ENCODE data around the gene PNMA6A. TPM values are rescaled to one million over a fixed set of nuclear protein-coding genes. Genes with fewer than 3 reads are reported as not detected.

Gene PNMA6A
- total and polyA plus RNA-seq, 7 donors: 0.23 to 3.1 (median 0.81) TPM

DNA sequence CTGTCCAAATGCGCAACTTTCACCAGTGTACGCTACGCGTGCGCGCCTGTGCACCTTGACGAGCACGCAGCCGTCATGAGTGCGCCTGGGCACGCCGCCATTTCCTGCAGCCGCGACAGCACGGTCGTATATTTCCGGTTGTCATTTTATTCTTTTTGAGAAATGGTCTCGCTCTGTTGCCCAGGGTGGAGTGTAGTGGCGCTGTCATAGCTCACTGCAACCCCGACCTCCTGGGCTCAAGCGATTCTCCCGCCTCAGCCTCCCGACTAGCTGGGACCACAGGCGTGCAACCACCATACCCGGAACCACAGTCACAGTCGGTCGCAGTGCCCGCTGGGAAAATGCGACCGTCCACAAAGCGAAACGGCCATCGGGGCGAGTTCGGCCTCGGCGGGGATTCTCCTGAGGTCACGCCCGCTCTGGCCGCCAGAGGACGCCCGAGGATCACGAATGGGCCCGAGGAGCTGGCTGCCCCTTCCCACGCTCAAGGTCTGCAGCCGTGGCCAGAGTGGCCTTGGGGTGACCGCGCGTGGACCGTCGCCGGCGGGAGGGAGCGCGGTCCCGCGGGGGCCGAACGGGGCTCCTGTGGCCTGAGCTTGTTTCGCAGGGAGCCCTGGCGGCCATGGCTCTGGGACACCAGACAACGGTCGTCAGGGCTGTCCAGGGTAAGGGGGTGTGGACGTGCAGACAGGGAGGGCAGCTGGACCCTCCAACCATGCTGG is 39.7 kb upstream of the PNMA6A start:
- H3K36me3 ChIP-seq: no peaks in the 10 kb centered on the region
- H3K27me3 ChIP-seq: peaks cover 0 to 2% (median 0%) of the 10 kb centered on the region in 3 donors
- intact Hi-C loops (cut with DNase I): loop anchor here (2.0 kb wide), 2 partner anchors 90 to 474 kb away; no protein-coding TSS in a partner anchor
- no peak overlapping the region for H3K27ac ChIP-seq
- TF ChIP-seq, protein P1, sequence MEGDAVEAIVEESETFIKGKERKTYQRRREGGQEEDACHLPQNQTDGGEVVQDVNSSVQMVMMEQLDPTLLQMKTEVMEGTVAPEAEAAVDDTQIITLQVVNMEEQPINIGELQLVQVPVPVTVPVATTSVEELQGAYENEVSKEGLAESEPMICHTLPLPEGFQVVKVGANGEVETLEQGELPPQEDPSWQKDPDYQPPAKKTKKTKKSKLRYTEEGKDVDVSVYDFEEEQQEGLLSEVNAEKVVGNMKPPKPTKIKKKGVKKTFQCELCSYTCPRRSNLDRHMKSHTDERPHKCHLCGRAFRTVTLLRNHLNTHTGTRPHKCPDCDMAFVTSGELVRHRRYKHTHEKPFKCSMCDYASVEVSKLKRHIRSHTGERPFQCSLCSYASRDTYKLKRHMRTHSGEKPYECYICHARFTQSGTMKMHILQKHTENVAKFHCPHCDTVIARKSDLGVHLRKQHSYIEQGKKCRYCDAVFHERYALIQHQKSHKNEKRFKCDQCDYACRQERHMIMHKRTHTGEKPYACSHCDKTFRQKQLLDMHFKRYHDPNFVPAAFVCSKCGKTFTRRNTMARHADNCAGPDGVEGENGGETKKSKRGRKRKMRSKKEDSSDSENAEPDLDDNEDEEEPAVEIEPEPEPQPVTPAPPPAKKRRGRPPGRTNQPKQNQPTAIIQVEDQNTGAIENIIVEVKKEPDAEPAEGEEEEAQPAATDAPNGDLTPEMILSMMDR (IDR thresholded peaks at IDR 0.05): peak; percentile 77 to 83 (median 81)
- no peak for TF ChIP-seq POLR2A (IDR thresholded peaks at IDR 0.05)
- WGBS, 2 donors: 20 to 28% methylated on average over 64 of the region's 64 CpGs
- peak; percentile 84 for DNase-seq
- peaks cover 0 to 4% (median 0%) of the 10 kb centered on the region in 4 donors for H3K4me1 ChIP-seq
- H3K9me3 ChIP-seq: no peaks in the 10 kb centered on the region
- peak overlapping the region in 3 of 4 donors; percentile 30 to 40 (median 38) for H3K4me3 ChIP-seq

DNA sequence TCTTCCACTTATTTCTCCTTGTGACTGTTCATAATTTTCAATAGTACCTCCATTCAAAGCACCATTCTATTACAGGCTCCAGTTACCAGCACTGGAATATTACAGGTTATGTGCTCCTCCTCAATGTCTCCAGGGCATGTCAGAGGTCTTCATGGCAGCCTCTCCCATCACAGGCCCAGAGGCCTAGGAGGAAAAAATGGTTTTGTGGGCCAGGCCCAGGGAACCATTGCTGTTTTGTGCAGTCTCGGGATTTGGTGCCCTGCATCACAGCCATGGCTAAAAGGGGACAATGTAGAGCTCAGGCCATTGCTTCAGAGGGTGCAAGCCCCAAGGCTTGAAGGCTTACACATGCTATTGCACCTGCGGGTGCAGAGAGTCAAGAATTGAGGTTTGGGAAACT is 23.2 kb upstream of the PNMA6A start:
- Histone ChIP-seq H3K27me3 (no peaks in the 10 kb centered on the region), H3K27ac (no peak overlapping the region), H3K4me3 (no peak overlapping the region), H3K9me3 (peaks cover 0 to 4% (median 0%) of the 10 kb centered on the region in 4 donors), H3K36me3 (no peaks in the 10 kb centered on the region), H3K4me1 (no peaks in the 10 kb centered on the region)
- 90 to 93% methylated on average over 2 of the region's 2 CpGs for WGBS, 2 donors
- DNase-seq: no peak
- no peak for TF ChIP-seq POLR2A (IDR thresholded peaks at IDR 0.05)
- no peak for TF ChIP-seq EP300 (IDR thresholded peaks at IDR 0.05)
- TF ChIP-seq, protein P1 (IDR thresholded peaks at IDR 0.05): no peak
- TF ChIP-seq POLR2AphosphoS5 (IDR thresholded peaks at IDR 0.05): no peak
- intact Hi-C loops (cut with DNase I): no loop called here

DNA sequence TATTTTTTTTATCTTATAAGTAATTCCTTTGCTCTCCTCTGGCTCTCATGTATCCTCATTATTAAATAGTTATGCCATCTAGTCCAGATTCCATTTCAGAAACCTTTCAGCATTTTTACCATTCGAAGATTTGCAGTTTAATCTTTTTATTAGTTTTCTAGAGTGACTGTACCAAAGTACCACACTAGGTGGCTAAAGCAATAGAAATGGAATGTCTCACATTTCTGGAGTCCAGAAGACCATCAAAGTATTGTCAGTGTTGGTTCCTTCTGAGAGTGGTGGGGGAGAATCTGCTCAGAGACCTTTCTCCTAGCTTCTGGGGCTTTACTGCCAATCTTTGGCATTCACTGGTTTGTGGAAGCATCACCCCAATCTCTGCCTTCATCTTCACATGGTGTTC is 19.7 kb upstream of the PNMA6A start:
- H3K4me1 ChIP-seq: peaks cover 0 to 8% (median 6%) of the 10 kb centered on the region in 4 donors
- peaks cover 4 to 14% (median 12%) of the 10 kb centered on the region in 3 donors for H3K27me3 ChIP-seq
- H3K27ac ChIP-seq: no peak overlapping the region
- intact Hi-C loops (cut with DNase I): no loop called here
- TF ChIP-seq EP300 (IDR thresholded peaks at IDR 0.05) (no peak), POLR2A (IDR thresholded peaks at IDR 0.05) (no peak), POLR2AphosphoS5 (IDR thresholded peaks at IDR 0.05) (no peak)
- TF ChIP-seq, protein P1 (IDR thresholded peaks at IDR 0.05): no peak
- H3K4me3 ChIP-seq: no peak overlapping the region
- peaks cover 0 to 4% (median 0%) of the 10 kb centered on the region in 4 donors for H3K9me3 ChIP-seq
- H3K36me3 ChIP-seq: no peaks in the 10 kb centered on the region
- 64 to 93% methylated on average over 1 of the region's 1 CpG for WGBS, 2 donors
- DNase-seq: no peak

DNA sequence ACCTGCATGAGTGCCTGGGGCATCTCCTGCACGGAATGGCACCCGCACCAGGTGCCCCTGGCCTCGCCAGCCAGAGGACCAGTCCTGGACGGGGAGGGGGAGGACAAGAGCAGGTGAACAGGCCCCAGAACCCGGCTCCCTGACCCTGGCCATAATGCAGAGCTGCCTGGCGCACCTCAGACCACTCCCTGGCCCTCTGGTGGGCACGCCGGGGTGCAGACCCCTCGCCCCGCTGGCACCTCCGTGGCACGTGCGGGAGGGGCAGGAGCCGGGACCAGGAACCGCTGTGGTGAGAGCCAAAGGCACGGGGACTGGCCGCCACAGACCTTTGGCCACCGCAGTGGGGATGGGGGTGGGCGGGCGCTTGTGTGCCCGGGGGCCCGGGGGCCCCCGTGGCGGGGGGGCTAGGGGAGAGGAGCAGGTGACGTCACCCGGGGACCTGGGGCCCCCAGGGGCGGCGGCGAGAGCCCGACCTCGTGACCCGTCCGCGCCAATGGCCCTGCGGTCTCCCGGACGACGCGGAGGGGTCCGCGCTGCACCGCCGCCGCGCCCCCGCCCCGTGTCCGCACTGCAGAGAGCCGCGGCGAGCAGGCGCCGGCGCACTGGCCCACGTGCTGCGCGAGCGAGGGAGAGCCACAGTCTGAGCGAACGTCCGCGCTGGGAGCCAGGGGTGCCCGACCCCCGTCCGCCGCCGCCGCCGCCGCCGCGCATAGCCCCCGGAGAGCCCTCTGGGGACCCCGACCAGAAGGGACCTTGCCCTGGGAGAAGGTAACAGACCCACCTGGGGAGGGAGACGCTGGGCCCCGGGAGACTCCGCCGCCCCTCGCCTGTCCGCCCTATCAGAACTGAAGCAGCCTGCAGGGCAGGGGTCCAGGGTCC is 16.1 kb upstream of the PNMA6A start, which contains the start of gene PNMA3:
PNMA3 (plus strand) TSS at position 600 of the 879 bp plus-strand sequence. CDS start 586 bp downstream, outside the sequence.
- peaks cover 0 to 8% (median 6%) of the 10 kb centered on the region in 4 donors for H3K4me1 ChIP-seq
- 10 to 11% methylated on average over 80 of the region's 80 CpGs for WGBS, 2 donors
- H3K27me3 ChIP-seq: peaks cover 4 to 30% (median 15%) of the 10 kb centered on the region in 3 donors
- no peaks in the 10 kb centered on the region for H3K36me3 ChIP-seq
- H3K9me3 ChIP-seq: no peaks in the 10 kb centered on the region
- no peak within 1 kb of the TSS for H3K27ac ChIP-seq
- no peak for DNase-seq
- H3K4me3 ChIP-seq: peak within 1 kb of the TSS in 2 of 4 donors; percentile 36
- TF ChIP-seq EP300 (IDR thresholded peaks at IDR 0.05) (no peak), POLR2A (IDR thresholded peaks at IDR 0.05) (no peak), POLR2AphosphoS5 (IDR thresholded peaks at IDR 0.05) (no peak)
- TF ChIP-seq, protein P1 (IDR thresholded peaks at IDR 0.05): no peak
- intact Hi-C loops (cut with DNase I): no loop called here

All from sigmoid colon (tissue), 7 donors.